Dendritic cell treated with granulocyte-macrophage colony-stimulating factor and Interleukin-4, amounts not matched to agents 40 ng/mL and 50 ng/mL, for 4 days (primary cell): ENCODE results near the gene AWAT2.

Experiments used
- H3K27ac Mint-ChIP-seq: one replicate; pipeline ENCODE4 v1.8.0; 2022; ENCODE audit warnings: mild to moderate bottlenecking, mixed read lengths
- H3K27me3 Mint-ChIP-seq: one replicate; pipeline ENCODE4 v1.8.0; 2022; ENCODE audit warnings: mild to moderate bottlenecking, mixed read lengths
- H3K36me3 Mint-ChIP-seq: one replicate; pipeline ENCODE4 v1.8.0; 2022; ENCODE audit warnings: low read depth, mixed read lengths
- H3K4me1 Mint-ChIP-seq: one replicate; pipeline ENCODE4 v1.8.0; 2022; ENCODE audit warnings: low read depth, mixed read lengths
- H3K4me3 Mint-ChIP-seq: one replicate; pipeline ENCODE4 v1.8.0; 2022; ENCODE audit warnings: mild to moderate bottlenecking, moderate library complexity, mixed read lengths
- H3K9me3 Mint-ChIP-seq: one replicate; pipeline ENCODE4 v1.8.0; 2022; ENCODE audit warnings: mixed read lengths
- intact Hi-C: fragments of 100-400 bp; cut with micrococcal nuclease; formaldehyde crosslinking; loops from one replicate; pipeline ENCODE4 v1.15.0; 2022

The AWAT2 gene

DNA sequence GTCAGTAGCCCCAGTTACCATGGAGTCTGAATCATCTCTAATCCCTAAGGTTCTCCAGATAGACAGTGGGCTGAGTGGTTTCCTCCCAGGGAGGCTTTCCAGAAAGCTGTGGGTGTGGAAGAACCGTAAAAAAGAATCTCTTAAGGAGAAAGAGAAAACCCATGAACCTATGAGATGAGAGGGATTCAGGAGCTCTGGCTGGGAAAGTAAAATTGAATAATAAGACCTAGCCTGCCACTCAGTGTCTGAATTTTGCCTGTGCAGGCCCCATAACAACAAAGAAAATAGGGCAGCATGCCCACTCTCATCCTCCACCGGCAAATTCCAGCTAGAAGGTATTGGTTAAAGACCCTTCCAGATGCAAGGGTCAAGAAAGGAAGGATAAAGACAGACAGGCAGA lies 16.9 kb downstream of the AWAT2 start:
- intact Hi-C loops = loop anchor here (5.0 kb wide), 1 partner anchor 65 kb away; no protein-coding TSS in a partner anchor
- Mint-ChIP-seq H3K4me1 (no peaks in the 10 kb centered on the region), H3K9me3 (no peaks in the 10 kb centered on the region), H3K27me3 (peaks cover 2% of the 10 kb centered on the region), H3K27ac (no peak overlapping the region), H3K36me3 (no peaks in the 10 kb centered on the region), H3K4me3 (no peak overlapping the region)

DNA sequence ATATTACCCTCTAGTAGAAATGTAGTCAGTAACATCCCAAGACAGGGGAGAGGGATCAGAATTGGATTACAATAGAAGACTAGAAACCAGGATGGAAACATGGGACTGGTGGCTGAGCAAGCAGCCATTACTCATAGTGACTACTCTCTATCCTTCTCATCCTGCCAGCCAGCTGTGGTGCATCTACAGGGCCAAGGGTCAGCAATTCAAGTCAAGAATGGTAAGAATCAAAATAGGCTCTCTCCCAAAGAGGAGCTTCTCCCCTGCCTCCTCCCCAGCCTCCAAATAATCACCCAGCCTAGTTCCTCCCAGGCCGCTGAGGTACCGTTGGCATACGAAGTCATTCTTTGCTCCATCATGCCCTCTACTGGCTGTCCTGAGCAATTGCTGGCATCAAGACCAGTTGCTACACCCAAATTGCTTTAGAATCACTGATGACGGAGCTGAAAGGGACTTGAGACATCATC lies 19.4 kb downstream of the AWAT2 start:
- Mint-ChIP-seq H3K4me3 (no peak overlapping the region), H3K36me3 (no peaks in the 10 kb centered on the region), H3K4me1 (no peaks in the 10 kb centered on the region), H3K9me3 (no peaks in the 10 kb centered on the region), H3K27me3 (peaks cover 2% of the 10 kb centered on the region), H3K27ac (no peak overlapping the region)
- intact Hi-C loops = loop anchor here (5.0 kb wide), 1 partner anchor 67 kb away; no protein-coding TSS in a partner anchor

DNA sequence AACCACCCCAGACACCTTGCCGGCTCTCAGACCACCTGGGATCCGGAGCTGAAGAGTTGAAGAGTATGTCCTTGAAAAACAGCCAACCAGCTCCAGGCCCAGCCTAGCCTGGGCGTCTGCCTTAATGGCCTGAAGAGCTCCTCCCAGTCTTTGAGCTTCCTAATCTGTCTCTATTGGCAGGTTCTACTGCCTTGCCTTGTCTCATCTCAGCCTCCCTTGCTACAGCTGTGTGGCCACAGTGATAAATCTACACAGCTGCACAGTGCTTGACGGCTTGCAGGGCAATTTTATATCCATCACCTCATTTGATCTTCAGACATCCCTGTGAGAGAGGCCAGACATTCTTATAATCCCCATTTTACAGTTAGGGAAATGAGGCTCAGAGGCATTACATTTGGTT lies 19.9 kb downstream of the AWAT2 start:
- Mint-ChIP-seq H3K4me3 (no peak overlapping the region), H3K27me3 (peaks cover 2% of the 10 kb centered on the region), H3K36me3 (no peaks in the 10 kb centered on the region), H3K4me1 (no peaks in the 10 kb centered on the region), H3K27ac (no peak overlapping the region), H3K9me3 (no peaks in the 10 kb centered on the region)
- intact Hi-C loops = loop anchor here (2.0 to 5.0 kb wide), 2 partner anchors 67 to 491 kb away; no protein-coding TSS in a partner anchor

DNA sequence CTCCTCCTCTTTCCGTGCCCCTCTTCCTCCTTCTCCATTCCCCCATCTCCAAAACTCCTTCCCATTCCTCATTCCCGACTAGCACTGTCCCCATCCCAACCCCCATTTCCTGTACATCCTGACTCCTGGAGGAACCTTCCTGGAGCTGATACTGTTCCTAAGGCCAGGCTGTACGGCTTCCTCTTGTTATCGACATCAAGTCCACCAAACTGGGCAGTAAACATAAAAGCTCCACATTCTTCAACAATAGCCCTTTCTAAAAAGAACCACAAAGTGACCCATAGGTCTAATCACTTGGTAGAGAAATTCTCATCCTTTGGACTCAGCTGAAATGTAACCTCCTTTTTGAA lies 22.9 kb downstream of the AWAT2 start:
- Mint-ChIP-seq H3K27me3 (peaks cover 2% of the 10 kb centered on the region), H3K36me3 (no peaks in the 10 kb centered on the region), H3K9me3 (no peaks in the 10 kb centered on the region), H3K4me3 (no peak overlapping the region), H3K4me1 (no peaks in the 10 kb centered on the region), H3K27ac (no peak overlapping the region)
- intact Hi-C loops = no loop called here

DNA sequence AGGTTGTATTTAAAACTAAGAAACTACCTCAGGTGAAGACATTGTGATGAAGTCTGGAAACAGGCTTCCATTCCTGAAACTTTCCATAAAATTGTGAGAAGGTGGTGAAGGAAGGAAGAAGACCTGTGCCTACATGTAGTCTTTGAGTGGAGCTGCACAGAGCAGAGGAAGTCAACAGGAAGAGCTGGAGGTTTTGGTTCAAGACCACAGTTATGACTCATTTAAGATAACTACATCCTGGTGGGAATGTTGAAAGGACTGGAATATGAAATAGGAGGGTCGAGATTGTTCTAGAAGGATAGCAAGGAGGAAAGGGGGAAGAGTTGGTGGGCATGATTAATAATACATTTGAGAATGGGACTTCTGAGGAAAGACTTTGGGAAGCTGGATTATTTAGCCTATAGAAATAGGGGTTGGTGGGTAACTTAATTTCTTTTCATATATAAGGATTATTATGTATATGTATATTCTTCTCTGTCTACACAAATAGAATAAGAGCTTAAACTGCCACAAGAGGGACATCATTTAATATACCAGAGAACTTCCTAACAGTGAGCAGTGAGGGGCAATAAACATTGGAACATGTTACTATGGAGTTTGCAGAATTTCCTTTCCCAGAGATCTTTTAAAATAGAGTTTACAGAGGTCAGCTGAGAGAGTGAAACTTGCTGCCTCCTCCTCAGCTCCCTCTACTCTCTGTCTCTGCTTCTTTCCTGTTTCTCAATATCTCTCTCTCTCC lies 23.5 kb downstream of the AWAT2 start:
- Mint-ChIP-seq H3K9me3 (no peaks in the 10 kb centered on the region), H3K27ac (no peak overlapping the region), H3K27me3 (peaks cover 2% of the 10 kb centered on the region), H3K36me3 (no peaks in the 10 kb centered on the region), H3K4me3 (no peak overlapping the region), H3K4me1 (no peaks in the 10 kb centered on the region)
- intact Hi-C loops = no loop called here

DNA sequence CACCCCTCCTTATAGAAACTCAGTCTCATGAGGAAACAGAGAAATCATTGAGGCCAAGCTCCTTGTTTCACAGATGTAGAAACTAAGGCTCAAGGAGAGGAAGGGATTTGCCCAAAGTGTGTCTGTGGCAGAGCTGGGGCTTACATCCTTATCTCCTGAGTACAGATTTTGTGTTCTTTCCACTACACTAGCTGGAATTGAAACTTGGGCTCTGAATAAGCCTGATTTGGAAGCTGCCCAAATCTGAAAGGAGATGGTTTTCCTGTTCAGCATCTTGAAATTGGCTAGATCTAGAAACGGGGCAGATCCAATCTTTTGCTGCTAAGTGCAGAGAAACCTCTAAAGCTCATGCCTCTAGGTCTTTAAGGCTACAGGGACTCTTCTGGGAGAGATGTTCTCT lies 24.3 kb downstream of the AWAT2 start:
- Mint-ChIP-seq H3K4me3 (no peak overlapping the region), H3K27ac (no peak overlapping the region), H3K4me1 (no peaks in the 10 kb centered on the region), H3K9me3 (no peaks in the 10 kb centered on the region), H3K27me3 (peaks cover 2% of the 10 kb centered on the region), H3K36me3 (no peaks in the 10 kb centered on the region)
- intact Hi-C loops = no loop called here

DNA sequence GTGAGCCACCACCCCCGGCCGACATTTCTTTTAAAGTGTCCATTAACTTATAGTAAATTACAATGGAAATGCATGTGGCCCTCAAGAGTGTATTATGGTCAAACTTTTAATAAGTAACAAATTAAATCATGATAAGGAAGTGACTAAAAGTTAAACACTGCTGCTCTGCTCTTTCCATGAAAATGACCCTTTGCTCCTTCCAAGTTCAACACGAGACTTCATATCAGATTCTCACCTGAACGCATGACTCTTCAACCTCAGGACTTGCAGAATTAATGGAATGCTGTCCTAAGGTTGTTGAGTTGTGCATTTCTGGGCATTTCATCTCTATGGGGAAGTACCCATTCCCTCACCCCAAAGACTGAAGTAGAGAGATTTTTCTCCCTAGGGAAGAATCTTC lies 27.1 kb downstream of the AWAT2 start:
- Mint-ChIP-seq H3K4me1 (no peaks in the 10 kb centered on the region), H3K27me3 (no peaks in the 10 kb centered on the region), H3K4me3 (no peak overlapping the region), H3K36me3 (no peaks in the 10 kb centered on the region), H3K27ac (no peak overlapping the region), H3K9me3 (no peaks in the 10 kb centered on the region)
- intact Hi-C loops = no loop called here

DNA sequence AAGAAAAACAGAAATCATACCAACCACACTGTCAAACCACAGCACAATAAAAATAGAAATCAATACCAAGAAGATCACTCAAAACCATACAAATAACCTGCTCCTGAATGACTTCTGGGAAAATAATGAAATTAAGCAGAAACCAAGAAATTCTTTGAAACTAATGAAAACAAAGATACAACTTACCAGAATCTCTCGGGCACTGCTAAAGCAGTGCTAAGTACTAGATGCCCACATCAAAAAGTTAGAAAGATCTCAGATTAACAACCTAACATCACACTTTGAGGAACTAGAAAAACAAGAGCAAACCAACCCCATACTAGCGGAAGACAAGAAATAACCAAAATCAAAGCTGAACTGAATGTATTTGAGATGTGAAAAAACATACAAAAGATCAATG lies 33.2 kb downstream of the AWAT2 start:
- Mint-ChIP-seq H3K4me3 (no peak overlapping the region), H3K9me3 (no peaks in the 10 kb centered on the region), H3K36me3 (no peaks in the 10 kb centered on the region), H3K4me1 (no peaks in the 10 kb centered on the region), H3K27ac (no peak overlapping the region), H3K27me3 (no peaks in the 10 kb centered on the region)
- intact Hi-C loops = no loop called here

DNA sequence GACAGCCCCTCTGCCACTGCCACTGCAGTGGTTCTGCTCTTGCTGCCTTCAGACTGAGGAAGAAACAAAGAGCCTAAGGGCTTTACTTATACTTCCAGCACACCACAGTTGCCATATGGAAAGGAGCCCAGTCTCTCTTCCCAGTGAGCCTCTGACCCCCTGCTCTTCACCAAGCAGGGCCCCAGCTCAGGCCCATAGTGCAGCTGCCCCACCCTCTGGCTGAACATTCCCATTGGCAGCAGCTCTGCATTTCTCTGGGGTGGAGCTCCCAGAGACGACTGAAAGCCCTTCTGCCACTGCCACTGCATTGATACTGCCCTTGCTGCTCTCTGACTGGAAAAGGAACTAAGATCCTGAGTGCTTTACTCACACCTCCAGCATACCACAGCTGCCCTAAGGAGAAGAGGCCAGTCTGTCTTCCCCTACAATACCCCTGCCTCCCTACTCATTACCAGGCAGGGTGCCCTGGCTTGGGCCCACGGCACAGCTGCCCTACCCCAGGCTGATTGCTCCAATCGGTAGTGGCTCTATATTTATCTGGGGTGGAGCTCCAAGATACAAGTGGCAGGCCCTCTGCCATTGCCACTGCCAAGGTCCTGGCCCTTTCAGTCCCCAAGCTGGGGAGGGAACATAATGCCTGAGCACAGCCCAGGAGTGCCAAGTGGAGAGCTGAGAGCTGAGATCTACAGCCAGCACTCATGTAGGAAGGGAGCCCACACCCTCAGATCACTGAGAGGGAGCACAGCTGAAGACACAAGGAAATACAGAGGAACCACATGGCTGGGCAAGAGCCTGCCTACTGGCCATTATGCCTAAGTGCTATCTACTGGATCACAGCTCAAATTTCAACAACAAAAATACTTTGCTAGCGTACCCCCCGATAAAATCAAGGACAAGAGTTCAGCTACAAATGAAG lies 36.0 kb downstream of the AWAT2 start:
- H3K27ac Mint-ChIP-seq = no peak overlapping the region
- H3K9me3 Mint-ChIP-seq = no peaks in the 10 kb centered on the region
- intact Hi-C loops = no loop called here
- H3K36me3 Mint-ChIP-seq = no peaks in the 10 kb centered on the region
- H3K27me3 Mint-ChIP-seq = no peaks in the 10 kb centered on the region
- no peak overlapping the region for H3K4me3 Mint-ChIP-seq
- H3K4me1 Mint-ChIP-seq = no peaks in the 10 kb centered on the region

DNA sequence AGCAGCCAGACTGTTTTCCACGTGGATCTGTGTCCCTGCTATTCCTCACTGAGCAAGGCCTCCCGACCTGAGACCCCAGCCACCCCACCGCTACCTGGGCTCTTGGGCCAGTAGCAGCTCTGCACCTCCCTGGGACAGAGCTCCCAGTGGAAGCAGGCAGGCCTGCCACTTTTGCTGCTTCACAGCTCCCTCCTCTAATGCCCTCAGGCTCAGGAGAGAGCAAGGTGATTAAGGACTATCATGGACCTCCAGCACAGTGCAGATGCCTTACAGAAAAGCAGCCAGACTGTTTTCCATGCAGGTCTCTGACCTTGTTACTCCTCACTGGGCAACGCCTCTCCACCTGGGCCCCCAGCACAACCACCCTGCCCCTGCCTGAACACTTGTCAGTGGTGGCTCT lies 37.0 kb downstream of the AWAT2 start:
- H3K36me3 Mint-ChIP-seq = no peaks in the 10 kb centered on the region
- H3K27me3 Mint-ChIP-seq = no peaks in the 10 kb centered on the region
- intact Hi-C loops = no loop called here
- no peak overlapping the region for H3K4me3 Mint-ChIP-seq
- no peak overlapping the region for H3K27ac Mint-ChIP-seq
- no peaks in the 10 kb centered on the region for H3K9me3 Mint-ChIP-seq
- H3K4me1 Mint-ChIP-seq = no peaks in the 10 kb centered on the region

DNA sequence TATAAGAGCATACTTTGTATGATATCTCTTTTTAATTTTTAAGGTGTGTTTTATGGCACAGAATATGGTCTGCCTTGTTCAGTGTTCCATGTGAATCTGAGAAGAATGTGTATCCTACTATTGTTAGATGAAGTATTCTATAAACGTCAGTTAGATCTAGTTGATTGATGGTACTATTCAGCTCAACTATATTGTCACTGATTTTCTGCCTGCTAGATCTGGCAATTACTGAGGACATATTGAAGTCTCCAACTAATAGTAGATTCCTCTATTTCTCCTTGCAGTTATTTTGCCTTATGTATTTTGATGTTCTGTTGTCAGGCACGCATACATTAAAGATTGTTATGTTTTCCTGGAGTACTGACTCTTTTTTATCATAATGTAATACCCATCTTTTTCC lies 39.8 kb downstream of the AWAT2 start:
- Mint-ChIP-seq H3K4me1 (no peaks in the 10 kb centered on the region), H3K27me3 (no peaks in the 10 kb centered on the region)
- intact Hi-C loops = no loop called here

DNA sequence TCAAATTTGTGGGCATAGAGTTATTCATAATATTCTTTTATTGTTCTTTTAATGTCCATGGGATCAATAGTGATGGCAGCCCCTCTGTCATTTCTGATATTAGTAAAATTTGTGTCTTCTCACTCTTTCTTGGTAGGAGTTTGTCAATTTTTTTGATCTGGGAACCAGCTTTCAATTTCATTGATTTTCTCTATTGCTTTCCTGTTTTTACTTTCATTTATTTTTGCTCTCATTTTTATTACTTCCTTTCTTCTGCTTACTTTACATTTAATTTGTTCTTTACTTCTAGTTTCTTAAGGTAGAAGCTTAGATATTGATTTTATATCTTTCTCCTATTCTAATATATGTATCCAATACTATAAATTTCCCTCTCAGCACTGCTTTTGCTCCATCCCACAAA lies 40.7 kb downstream of the AWAT2 start:
- H3K4me3 Mint-ChIP-seq = no peak overlapping the region
- H3K27me3 Mint-ChIP-seq = no peaks in the 10 kb centered on the region
- H3K27ac Mint-ChIP-seq = no peak overlapping the region
- intact Hi-C loops = no loop called here
- no peaks in the 10 kb centered on the region for H3K4me1 Mint-ChIP-seq
- no peaks in the 10 kb centered on the region for H3K36me3 Mint-ChIP-seq
- H3K9me3 Mint-ChIP-seq = no peaks in the 10 kb centered on the region

More for the DNA sequence above, 39.8 kb downstream of the AWAT2 start:
- H3K27ac Mint-ChIP-seq = no peak overlapping the region
- H3K36me3 Mint-ChIP-seq = no peaks in the 10 kb centered on the region
- H3K9me3 Mint-ChIP-seq = no peaks in the 10 kb centered on the region
- H3K4me3 Mint-ChIP-seq = no peak overlapping the region

DNA sequence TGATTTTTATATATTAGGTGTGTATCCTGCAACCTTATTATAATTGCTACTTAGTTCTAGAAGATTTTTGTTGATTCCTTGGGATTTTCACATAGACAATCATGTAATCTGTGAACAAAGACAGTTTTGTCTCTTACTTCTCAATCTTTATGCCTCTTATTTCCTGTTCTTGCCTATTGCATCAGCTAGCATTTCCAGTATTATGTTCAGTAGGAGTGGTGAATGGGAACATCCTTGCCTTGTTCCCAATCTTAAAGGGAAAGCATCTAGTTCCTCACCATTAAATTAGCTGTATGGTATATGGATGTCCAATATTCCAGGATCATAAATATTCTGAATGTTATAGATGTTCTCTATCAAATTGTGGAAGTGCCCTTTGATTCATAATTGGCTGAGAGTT lies 41.8 kb downstream of the AWAT2 start:
- intact Hi-C loops = no loop called here
- no peak overlapping the region for H3K4me3 Mint-ChIP-seq

DNA sequence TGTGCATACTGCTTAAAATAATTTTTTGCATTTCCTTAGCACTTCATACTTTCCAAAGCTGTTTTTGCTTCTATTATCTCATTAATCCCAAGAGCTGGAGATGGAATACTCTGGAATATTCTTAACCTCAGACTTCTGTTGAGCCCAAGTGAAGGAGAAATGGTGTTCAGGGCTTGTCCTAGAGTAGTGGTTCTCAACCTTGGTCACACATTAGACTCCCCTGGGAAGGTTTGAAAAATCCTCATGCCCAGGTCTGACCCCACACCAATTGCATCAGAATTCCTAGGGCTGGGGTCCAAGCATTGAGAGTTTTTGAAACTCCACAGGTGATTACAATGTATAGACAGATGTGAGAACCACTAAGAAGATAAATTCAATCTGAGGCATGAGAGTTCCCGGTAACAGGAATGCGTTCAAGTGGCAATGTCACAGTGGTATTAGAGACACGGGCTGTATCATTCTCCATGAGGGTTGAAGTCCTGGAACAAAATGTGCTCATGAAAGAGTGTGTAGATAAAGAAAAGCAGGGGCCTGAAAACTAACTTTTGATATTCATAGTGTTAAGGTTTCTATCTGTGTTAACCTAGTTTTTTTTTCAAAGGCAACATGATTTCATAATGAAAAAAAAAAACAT lies 47.9 kb downstream of the AWAT2 start:
- Mint-ChIP-seq H3K27me3 (no peaks in the 10 kb centered on the region), H3K4me1 (no peaks in the 10 kb centered on the region), H3K4me3 (no peak overlapping the region)

More for the DNA sequence above, 41.8 kb downstream of the AWAT2 start:
- Mint-ChIP-seq H3K4me1 (no peaks in the 10 kb centered on the region), H3K27me3 (no peaks in the 10 kb centered on the region), H3K36me3 (no peaks in the 10 kb centered on the region), H3K9me3 (no peaks in the 10 kb centered on the region), H3K27ac (no peak overlapping the region)

More for the DNA sequence above, 47.9 kb downstream of the AWAT2 start:
- Mint-ChIP-seq H3K9me3 (no peaks in the 10 kb centered on the region), H3K36me3 (no peaks in the 10 kb centered on the region), H3K27ac (no peak overlapping the region)
- intact Hi-C loops = no loop called here
